Mucosa of rectum (tissue), 2 donors: ENCODE data around the gene ERBIN.

Experiments used
- H3K27ac ChIP-seq, 2 donors: one replicate each; pipeline ENCODE4 v1.7.0; 2013; ENCODE audit warnings: inconsistent platforms in 2 of 2, low read depth in 2 of 2, low read length in 2 of 2
- H3K27me3 ChIP-seq, 2 donors: one replicate each; pipeline ENCODE4 v1.7.0; 2013; ENCODE audit warnings: low read length in 2 of 2; ENCODE audit not compliant: control insufficient read depth in 2 of 2, insufficient read depth in 2 of 2
- H3K36me3 ChIP-seq, 2 donors: one replicate each; pipeline ENCODE4 v1.7.0; 2013; ENCODE audit warnings: low read length in 2 of 2; ENCODE audit not compliant: control insufficient read depth in 2 of 2, insufficient read depth in 2 of 2
- H3K4me1 ChIP-seq, 2 donors: one replicate each; pipeline ENCODE4 v1.7.0; 2013; ENCODE audit warnings: low read length in 2 of 2, mild to moderate bottlenecking in 1 of 2; ENCODE audit not compliant: control insufficient read depth in 2 of 2, insufficient read depth in 2 of 2
- H3K4me3 ChIP-seq, 2 donors: one replicate each; pipeline ENCODE4 v1.7.0; 2013; ENCODE audit warnings: low read length in 2 of 2
- H3K9ac ChIP-seq, 2 donors: one replicate each; pipeline ENCODE4 v1.7.0; 2013; ENCODE audit warnings: low read length in 2 of 2, low read depth in 1 of 2, mild to moderate bottlenecking in 1 of 2
- H3K9me3 ChIP-seq, 2 donors: one replicate each; pipeline ENCODE4 v1.7.0; 2013; ENCODE audit warnings: low read length in 2 of 2; ENCODE audit not compliant: control insufficient read depth in 2 of 2
- donor health status: healthy.
- donor health status: Normal muscosa, but diverticular disease.

ERBIN gene

GRCh38 chr5:65994117-65994786 is 67.9 kb downstream of the ERBIN start:
- Histone ChIP-seq H3K27me3 (no peaks in the 10 kb centered on the region), H3K27ac (no peak overlapping the region), H3K4me3 (no peak overlapping the region), H3K9me3 (no peaks in the 10 kb centered on the region), H3K36me3 (peaks cover 12 to 14% of the 10 kb centered on the region in 2 donors), H3K9ac (no peak overlapping the region), H3K4me1 (no peaks in the 10 kb centered on the region)

DNA sequence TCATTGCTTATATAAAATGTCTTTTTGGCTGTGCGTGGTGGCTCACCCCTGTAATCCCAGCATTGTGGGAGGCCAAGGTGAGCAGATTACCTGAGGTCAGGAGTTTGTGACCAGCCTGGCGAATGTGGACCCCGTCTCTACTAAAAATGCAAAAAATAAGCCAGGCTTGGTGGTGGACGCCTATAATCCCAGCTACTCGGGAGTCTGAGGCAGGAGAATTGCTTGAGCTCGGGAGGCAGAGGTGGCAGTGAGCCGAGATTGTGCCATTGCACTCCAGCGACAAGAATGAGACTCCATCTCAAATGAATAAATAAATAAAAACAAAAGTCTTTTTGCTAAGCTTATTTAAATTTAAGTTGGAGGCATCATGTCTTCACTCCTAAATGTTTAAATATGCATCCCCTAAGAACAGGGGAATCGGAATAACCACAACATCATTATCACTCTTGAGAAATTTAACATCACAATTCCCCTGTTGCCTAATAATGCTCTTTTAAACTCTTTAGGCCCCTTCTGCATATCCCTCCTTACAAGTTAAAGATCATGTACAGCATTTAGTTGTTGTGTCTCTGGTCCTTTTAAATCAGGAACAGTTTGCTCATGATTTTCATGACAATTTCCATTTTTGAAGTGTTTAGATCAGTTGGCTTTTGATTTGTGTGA is 72.8 kb downstream of the ERBIN start:
- H3K36me3 ChIP-seq, result peaks cover 9 to 12% of the 10 kb centered on the region in 2 donors
- no peak overlapping the region for H3K27ac ChIP-seq
- no peak overlapping the region for H3K9ac ChIP-seq
- H3K9me3 ChIP-seq, result no peaks in the 10 kb centered on the region
- no peaks in the 10 kb centered on the region for H3K27me3 ChIP-seq
- H3K4me3 ChIP-seq, result no peak overlapping the region
- H3K4me1 ChIP-seq, result no peaks in the 10 kb centered on the region

DNA sequence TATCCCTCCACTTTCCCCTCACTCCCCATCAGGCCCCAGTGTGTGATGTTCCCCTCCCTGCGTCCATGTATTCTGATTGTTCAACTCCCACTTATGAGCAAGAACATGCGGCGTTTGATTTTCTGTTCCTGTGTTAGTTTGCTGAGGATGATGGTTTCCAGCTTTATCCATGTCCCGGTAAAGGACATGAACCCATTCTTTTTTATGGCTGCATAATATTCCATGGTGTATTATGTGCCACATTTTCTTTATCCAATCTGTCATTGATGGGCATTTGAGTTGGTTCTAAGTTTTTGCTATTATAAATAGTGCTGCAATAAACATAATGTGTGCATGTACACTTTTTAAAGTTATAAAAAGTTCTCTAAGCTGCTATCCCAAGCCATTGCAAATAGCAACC is 75.6 kb downstream of the ERBIN start:
- Histone ChIP-seq H3K9ac (no peak overlapping the region), H3K36me3 (peaks cover 4 to 8% of the 10 kb centered on the region in 2 donors), H3K4me1 (no peaks in the 10 kb centered on the region)

DNA sequence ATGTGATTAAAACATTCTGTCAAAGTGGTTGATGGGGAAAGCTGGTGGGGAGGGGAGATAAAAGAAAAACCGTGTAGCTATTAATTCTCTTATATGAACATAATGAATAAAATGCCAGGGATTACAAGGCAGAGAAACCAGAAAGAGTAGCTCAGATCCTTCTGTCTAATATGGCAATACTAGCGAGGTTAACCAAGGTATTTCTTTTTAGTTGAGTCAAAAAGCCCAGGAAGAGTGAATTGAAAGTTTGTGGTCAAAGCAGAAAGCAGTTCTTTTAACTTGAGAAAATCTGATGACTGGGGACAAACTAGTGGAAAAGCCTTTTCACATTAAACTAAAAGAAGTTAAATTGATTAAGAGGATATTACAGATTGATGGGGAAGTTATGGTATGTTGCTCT is 76.0 kb downstream of the ERBIN start:
- H3K27me3 ChIP-seq, result no peaks in the 10 kb centered on the region
- H3K4me3 ChIP-seq, result no peak overlapping the region
- peaks cover 2 to 5% of the 10 kb centered on the region in 2 donors for H3K36me3 ChIP-seq
- H3K9ac ChIP-seq, result no peak overlapping the region
- no peaks in the 10 kb centered on the region for H3K4me1 ChIP-seq
- no peaks in the 10 kb centered on the region for H3K9me3 ChIP-seq
- no peak overlapping the region for H3K27ac ChIP-seq

More for the DNA sequence above, 75.6 kb downstream of the ERBIN start:
- Histone ChIP-seq H3K4me3 (no peak overlapping the region), H3K27me3 (no peaks in the 10 kb centered on the region), H3K9me3 (no peaks in the 10 kb centered on the region), H3K27ac (no peak overlapping the region)

DNA sequence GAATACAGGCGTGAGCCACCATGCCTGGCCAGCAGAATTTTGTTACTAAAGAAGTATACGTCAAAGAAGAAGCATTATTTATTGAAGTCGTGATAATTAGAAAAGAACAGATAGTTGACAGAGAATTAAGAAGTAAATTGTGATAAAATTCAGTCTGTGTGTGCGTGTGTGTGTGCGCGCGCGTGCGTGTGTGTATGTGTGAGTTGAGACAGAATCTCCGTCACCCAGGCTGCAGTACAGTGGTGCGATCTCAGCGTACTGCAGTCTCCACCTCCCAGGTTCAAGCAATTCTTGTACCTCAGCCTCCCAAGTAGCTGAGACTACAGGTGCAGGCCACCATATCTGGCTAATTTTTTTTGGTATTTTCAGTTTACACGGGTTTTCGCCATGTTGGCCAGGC is 77.8 kb downstream of the ERBIN start:
- Histone ChIP-seq H3K9me3 (no peaks in the 10 kb centered on the region), H3K36me3 (peaks cover 2% of the 10 kb centered on the region in 2 donors)

DNA sequence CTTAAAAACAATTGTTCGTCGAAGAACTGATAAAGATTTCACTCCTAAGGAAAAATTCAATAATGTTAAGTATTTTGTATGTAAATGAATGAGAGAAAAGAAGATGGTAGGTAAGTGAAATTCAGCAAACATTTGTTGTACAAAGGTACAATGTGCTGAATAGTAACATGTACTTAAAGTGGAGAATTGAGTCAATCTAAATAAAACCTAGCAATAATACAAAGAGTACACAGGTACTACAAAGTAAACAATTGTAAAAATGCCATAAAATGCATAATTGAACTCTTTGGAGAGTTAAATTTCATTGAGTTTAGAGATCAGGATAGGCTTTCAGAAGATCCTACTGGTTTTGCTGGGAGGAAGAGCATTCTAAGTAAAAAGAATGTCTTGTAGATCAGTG is 82.9 kb downstream of the ERBIN start:
- H3K9me3 ChIP-seq, result no peaks in the 10 kb centered on the region
- no peaks in the 10 kb centered on the region for H3K4me1 ChIP-seq
- no peak overlapping the region for H3K27ac ChIP-seq
- no peak overlapping the region for H3K9ac ChIP-seq
- no peak overlapping the region for H3K4me3 ChIP-seq
- H3K36me3 ChIP-seq, result peaks cover 3 to 6% of the 10 kb centered on the region in 2 donors
- no peaks in the 10 kb centered on the region for H3K27me3 ChIP-seq

More for the DNA sequence above, 77.8 kb downstream of the ERBIN start:
- H3K27me3 ChIP-seq, result no peaks in the 10 kb centered on the region
- no peak overlapping the region for H3K4me3 ChIP-seq
- no peaks in the 10 kb centered on the region for H3K4me1 ChIP-seq
- H3K27ac ChIP-seq, result no peak overlapping the region
- H3K9ac ChIP-seq, result no peak overlapping the region

DNA sequence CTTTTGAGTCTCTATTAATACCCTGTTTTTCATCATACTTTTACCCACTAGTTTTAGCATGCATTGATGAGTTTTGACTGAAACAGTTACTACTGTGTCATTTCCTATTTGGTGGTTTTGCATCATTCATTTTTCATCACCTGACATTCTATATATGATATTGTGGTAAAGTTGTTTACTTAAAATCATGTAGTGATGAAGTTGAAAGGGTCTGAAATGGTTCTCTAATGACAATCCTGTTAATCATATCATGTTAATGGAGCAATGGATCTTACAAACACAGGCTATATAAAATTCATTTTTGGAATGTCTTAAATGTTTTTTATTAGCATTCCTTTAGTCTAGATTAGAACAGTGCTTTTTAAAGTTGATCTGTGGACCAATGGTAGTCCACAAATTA is 84.1 kb downstream of the ERBIN start:
- Histone ChIP-seq H3K36me3 (peaks cover 3 to 11% of the 10 kb centered on the region in 2 donors), H3K27me3 (no peaks in the 10 kb centered on the region), H3K27ac (no peak overlapping the region), H3K4me3 (no peak overlapping the region), H3K9ac (no peak overlapping the region), H3K9me3 (no peaks in the 10 kb centered on the region), H3K4me1 (no peaks in the 10 kb centered on the region)

- H3K27ac ChIP-seq, result no peak overlapping the region
- no peaks in the 10 kb centered on the region for H3K27me3 ChIP-seq
- no peak overlapping the region for H3K4me3 ChIP-seq
- no peaks in the 10 kb centered on the region for H3K9me3 ChIP-seq
- H3K9ac ChIP-seq, result no peak overlapping the region
- H3K36me3 ChIP-seq, result peaks cover 8 to 15% of the 10 kb centered on the region in 2 donors
- H3K4me1 ChIP-seq, result no peaks in the 10 kb centered on the region
Measured at GRCh38 chr5:66012271-66012670, 85.9 kb downstream of the ERBIN start.

- no peak overlapping the region for H3K9ac ChIP-seq
- H3K4me1 ChIP-seq, result no peaks in the 10 kb centered on the region
Measured at GRCh38 chr5:66013397-66013796, 87.0 kb downstream of the ERBIN start.

DNA sequence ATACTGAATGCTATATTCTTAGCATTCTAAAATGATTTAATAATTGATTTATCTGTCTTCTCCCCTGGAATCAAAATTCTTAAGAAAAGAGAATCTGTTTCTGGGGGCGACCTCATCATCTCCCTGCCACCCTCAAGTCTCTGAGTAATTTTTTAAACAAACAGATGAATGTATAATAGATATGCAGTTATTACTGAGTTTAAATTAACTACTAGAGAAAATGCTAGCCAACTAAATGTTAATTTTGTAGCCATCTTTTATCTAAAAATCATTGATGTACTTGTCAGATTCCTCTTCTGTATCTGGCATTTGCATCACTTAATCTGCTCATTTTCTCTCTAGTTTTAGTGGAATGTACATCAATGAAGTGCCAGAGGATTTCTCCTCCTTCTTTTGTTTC is 87.5 kb downstream of the ERBIN start:
- Histone ChIP-seq H3K4me1 (no peaks in the 10 kb centered on the region), H3K27me3 (no peaks in the 10 kb centered on the region), H3K9ac (no peak overlapping the region), H3K36me3 (peaks cover 10 to 15% of the 10 kb centered on the region in 2 donors), H3K27ac (no peak overlapping the region), H3K4me3 (no peak overlapping the region), H3K9me3 (no peaks in the 10 kb centered on the region)

More at GRCh38 chr5:66013397-66013796, 87.0 kb downstream of the ERBIN start:
- H3K4me3 ChIP-seq, result no peak overlapping the region
- no peak overlapping the region for H3K27ac ChIP-seq
- no peaks in the 10 kb centered on the region for H3K27me3 ChIP-seq
- H3K9me3 ChIP-seq, result no peaks in the 10 kb centered on the region
- H3K36me3 ChIP-seq, result peaks cover 10 to 15% of the 10 kb centered on the region in 2 donors
